Adipose tissue (tissue), 3 donors: ENCODE measurements around the gene ZNF587. TPM values are rescaled to one million over a fixed set of nuclear protein-coding genes. Genes with fewer than 3 reads are reported as not detected.
"Not testable (repeated sequence)": the region's sequence is repeated elsewhere in the genome, so short reads cannot be mapped to it uniquely, and the experiment has no call there.

Experiments used
- H3K27ac ChIP-seq: one replicate; pipeline ENCODE4 v1.5.1; 2013; ENCODE audit warnings: low read depth, low read length
- WGBS, 3 donors: extraction: QIAGEN DNeasy Blood & Tissue Kit; methylation state at CpG; one replicate each; pipeline ENCODE4 v1.1.7; 2013; 5-methylcytosine and 5-hydroxymethylcytosine counted together
- polyA plus RNA-seq, 3 donors: library from polyadenylated mRNA; stranded (reverse); fragments of 200-250 nt; gene quantifications; one replicate each; pipeline ENCODE4 v1.2.3, GENCODE V29; 2013
- donor health status: healthy with polysubstance abuse.
- donor health status: Bipolar disorder and iron deficiency.
- donor health status: healthy.

Gene ZNF587
- polyA plus RNA-seq, 3 donors, result 5.1 to 6.5 (median 6.5) TPM

DNA sequence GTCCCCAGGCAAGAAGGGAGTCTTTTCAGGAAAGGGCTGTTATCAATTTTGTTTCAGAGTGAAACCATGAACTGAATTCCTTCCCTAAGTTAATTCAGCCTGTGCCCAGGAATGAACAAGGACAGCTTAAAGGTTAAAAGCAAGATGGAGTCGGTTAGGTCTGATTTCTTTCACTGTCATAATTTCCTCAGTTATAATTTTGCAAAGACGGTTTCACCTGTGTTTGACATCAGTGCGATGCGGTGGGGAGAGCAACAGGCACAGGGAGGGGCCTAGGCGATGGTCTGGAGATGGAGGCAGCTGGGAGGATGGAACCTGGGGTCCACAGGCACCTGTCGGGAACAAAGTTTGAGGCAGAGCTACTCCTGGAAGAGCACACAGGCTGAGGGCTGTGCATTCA lies 29.1 kb upstream of the ZNF587 start:
- no peak overlapping the region for H3K27ac ChIP-seq
- 39 to 76% (median 76%) methylated on average over 6 of the region's 6 CpGs for WGBS, 3 donors

DNA sequence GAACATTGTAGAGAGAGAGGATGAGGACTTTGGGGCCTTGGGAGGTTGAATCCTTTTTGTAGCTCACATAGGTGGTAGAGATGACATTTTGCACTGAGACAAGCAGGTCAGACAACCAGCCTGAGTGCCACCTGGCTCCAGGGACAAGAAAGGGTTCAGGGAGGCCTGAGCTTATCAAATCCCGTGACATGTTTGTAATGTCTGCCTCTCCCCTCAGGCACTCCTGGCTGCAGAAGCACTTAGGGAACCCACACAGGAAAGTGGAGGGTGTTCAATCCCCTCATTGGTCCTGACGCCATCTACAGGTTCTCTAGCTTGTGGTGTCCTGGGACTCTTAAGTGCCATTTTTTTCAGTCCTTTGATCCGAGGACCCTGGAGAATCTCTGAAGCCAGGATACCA lies 28.6 kb upstream of the ZNF587 start:
- 24 to 85% (median 58%) methylated on average over 2 to 3 of the region's 3 CpGs for WGBS, 3 donors

DNA sequence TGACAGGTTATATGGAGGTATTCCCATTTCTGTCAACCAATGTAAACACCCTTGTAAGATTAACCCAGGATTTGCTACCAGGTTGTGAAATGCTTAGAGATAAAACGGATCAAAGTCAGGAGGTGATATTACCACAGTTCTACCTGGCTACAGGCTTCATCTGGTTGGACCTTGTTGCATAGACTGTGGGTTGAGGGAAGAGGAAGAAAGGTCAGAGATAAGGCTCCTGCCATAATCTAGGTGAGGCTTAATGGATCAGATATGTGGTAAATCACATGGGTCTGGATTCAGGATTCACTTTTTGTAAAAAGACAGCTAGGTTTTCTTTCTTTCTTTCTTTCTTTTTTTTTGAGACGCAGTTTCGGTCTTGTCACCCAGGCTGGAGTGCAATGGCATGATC lies 28.2 kb upstream of the ZNF587 start:
- not testable (repeated sequence) for H3K27ac ChIP-seq
- 92 to 100% (median 100%) methylated on average over 2 to 3 of the region's 3 CpGs for WGBS, 3 donors

More for the DNA sequence above, 28.6 kb upstream of the ZNF587 start:
- H3K27ac ChIP-seq, result not testable (repeated sequence)

DNA sequence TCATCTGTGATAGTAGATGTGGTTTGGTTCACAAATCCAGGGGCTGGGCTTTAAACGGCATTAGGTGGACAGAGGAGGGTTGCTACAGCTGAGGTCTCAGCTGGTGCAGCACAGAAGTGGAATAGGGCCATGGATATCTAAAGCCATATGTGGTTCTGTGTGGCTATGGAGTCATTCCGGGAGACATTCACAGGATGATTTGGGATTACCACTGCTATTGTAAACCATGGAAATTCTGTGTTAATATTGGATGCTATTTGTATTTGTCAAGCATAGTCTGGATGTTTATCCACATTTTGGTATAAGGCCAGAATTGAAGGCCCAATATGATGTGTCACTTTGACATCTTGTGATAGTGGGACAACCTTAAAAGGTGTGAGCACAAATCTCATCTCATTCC lies 26.5 kb upstream of the ZNF587 start:
- H3K27ac ChIP-seq, result not testable (repeated sequence)
- WGBS, 3 donors, result 56 to 86% (median 80%) methylated on average over 2 of the region's 2 CpGs

DNA sequence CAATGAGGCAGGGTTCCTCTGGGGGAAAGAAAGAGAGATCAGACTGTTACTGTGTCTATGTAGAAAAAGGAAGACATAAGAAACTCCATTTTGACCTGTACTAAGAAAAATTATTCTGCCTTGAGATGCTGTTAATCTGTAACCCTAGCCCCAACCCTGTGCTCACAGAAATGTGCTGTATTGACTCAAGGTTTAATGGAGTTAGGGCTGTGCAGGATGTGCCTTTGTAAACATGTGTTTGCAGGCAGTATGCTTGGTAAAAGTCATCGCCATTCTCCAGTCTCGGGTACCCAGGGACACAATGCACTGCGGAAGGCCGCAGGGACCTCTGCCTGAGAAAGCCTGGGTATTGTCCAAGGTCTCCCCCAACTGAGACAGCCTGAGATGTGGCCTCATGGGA lies 26.1 kb upstream of the ZNF587 start:
- WGBS, 3 donors, result 36 to 85% (median 78%) methylated on average over 4 of the region's 4 CpGs
- not testable (repeated sequence) for H3K27ac ChIP-seq

DNA sequence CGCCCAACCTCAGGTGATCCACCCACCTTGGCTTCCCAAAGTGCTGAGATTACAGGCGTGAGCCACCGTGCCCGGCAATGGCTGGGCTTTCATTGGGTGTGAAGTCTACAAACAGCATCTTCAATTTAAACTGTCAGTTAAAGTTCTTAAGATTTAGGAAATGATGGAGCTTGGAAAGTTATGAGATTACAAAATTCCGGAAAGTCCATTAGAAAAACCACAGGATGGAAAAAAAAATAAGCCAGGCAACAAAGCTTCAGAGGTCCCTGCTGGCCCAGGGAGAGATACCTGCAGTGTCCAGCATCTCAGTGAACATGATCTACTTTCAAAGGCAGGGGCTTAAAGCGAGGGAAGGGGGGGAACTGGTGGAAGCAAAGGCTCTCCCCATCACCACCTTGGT lies 24.1 kb upstream of the ZNF587 start:
- H3K27ac ChIP-seq, result no peak overlapping the region
- 86 to 96% (median 94%) methylated on average over 6 of the region's 6 CpGs for WGBS, 3 donors

DNA sequence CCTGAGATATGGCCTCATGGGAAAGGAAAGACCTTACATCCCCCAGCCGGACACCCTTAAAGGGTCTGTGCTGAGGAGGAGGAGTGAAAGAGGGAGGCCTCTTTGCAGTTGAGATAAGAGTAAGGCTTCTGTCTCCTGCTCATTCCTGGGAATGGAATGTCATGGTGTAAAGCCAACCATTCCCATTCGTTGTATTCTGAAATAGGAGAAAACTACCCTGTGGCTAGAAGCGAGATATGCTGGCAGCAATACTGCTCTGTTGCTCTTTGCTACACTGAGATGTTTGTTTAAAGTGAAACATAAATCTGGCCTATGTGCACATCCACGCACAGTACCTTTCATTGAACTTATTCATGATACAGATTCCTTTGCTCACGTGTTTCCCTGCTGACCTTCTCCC lies 20.3 kb upstream of the ZNF587 start:
- WGBS, 3 donors, result 30 to 67% (median 65%) methylated on average over 5 of the region's 5 CpGs
- H3K27ac ChIP-seq, result no peak overlapping the region

DNA sequence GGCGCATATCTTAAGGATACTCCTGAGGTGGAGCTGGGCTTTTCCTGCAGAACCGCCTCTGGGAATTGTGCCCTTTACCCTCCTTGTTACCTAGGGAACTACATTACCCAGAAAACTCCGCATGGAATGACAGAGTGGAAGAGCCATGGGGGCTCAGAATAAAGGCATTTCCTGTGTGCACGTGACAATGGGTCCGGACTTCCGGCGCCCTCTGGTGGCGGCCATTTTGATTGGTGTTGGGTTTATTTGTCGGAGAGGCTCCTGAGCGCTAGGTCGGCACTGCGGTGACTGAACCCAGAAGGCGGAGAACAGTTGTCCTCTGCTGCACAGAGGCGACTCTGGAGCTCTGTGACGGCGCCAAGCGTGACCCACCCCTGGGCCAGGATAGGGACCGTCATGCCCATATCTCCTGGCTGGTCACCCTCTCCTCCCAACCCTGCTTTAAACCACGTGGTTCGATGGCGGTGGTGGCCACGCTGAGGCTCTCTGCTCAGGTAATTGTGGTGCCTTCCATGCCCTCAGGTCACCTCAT lies 19.5 kb upstream of the ZNF587 start, which contains the start of gene ZNF587B:
Gene ZNF587B (plus strand): TSS at position 229 of the 532 bp plus-strand sequence. CDS start 230 bp downstream, at position 459.
- no peak within 1 kb of the TSS for H3K27ac ChIP-seq
- WGBS, 3 donors, result 30 to 44% (median 41%) methylated on average over 22 of the region's 22 CpGs

DNA sequence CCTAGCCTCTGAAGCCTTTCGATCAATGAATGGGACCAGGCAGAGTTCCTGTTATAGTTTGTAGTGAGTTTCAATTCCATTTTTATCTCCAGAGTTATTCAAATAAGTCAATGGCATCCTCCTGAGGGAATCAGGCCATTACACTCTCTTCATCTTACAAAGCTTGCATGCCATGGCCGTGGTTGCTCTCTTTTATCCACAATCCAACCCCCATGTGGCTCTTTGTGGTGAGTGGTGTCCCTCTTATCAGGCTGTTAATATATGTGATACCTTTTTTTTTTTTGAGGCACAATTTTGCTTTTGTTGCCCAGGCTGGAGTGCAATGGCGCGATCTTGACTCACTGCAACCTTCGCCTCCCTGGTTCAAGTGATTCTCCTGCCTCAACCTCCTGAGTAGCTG lies 12.7 kb upstream of the ZNF587 start:
- not testable (repeated sequence) for H3K27ac ChIP-seq
- 91 to 94% (median 93%) methylated on average over 5 of the region's 5 CpGs for WGBS, 3 donors

DNA sequence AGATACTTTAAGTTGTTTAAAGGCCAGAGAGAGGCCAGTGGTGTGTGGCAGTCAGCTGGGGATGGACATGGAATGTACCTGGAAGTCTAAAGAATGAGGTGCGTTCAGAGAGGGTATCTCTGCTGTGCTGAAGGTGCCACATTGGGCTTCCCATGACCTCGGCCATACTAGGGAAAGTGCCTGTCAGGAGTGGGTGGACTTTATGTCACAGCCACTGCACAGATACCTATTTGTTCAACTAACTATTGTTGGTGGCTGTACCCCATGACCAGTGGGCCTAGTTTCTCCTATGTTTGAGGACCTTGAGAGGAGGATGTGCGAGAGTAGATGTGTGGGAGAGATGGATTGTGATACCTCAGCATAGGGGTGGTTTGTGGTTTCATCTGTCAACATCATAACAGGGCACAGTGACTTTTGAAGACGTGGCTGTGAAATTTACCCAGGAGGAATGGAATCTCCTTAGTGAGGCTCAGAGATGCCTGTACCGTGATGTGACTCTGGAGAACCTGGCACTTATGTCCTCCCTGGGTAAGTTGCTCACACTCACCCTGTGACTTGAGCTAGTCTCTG lies 11.0 kb upstream of the ZNF587 start:
- H3K27ac ChIP-seq, result not testable (repeated sequence)
- 92 to 96% (median 93%) methylated on average over 4 to 5 of the region's 5 CpGs for WGBS, 3 donors

DNA sequence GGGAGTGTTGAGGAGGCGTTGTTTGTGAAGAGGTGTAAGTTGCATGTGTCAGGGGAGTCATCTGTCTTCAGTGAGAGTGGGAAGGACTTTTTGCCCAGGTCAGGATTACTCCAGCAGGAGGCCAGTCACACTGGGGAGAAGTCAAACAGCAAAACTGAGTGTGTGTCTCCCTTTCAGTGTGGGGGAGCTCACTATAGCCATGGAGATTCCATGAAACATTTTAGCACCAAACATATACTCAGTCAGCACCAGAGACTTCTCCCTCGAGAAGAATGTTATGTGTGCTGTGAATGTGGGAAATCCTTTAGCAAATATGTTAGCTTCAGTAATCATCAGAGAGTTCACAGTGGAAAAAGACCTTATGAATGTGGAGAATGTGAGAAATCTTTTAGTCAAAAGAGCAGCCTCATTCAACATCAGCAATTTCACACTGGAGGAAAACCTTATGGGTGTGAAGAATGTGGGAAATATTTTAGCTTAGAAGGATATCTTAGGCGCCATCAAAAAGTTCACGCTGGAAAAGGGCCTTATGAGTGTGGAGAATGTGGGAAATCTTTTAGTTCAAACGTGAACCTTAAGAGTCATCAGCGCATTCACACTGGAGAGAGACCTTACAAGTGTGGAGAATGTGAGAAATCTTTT lies 8.4 kb upstream of the ZNF587 start:
- 69 to 87% (median 73%) methylated on average over 6 of the region's 6 CpGs for WGBS, 3 donors
- H3K27ac ChIP-seq, result no peak overlapping the region

DNA sequence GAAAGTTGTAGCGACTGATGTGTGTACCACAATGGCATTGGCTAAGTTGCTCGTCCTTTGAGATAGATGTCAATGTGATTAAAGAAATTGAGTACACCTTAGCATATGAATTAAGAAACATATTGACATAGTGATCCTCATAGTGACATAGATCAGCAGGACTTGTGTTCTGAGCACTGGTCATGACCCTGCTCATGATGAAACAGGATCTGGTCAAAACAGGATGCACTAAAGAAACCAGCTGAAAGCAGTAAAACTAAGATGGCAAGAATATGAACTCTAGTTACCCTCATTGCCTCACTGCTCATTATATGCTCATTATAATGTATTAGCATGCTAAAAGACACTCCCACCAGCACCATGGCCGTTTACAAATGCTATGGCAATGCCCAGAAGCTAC lies 2.5 kb upstream of the ZNF587 start:
- WGBS, 3 donors, result 68 to 85% (median 79%) methylated on average over 3 of the region's 3 CpGs
- not testable (repeated sequence) for H3K27ac ChIP-seq

DNA sequence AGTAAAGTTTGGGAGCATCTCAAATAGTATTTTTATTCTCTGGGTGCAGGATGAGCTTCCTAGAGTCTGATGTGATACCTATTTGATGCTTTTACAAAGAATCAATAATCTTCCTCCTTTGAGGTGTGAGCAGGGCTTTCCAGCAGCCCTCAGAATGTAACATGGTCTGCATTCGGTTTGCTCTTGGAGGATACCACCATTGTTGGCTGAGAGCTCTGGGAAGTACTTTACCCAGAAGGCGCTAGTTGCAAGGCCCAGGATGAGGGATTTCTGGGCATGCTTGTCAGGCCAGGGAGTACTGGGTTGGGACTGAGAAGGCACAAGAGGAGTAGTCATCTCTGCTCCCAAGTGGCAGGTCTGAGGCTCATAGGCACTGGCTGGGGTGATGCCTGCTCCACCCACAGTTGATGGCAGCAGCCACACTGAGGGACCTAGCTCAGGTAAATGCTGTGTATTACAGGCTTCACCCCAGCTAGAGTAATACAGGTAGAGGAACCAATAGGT lies 445 bp upstream of the ZNF587 start:
- WGBS, 3 donors, result 92 to 97% (median 95%) methylated on average over 2 of the region's 2 CpGs
- H3K27ac ChIP-seq, result not testable (repeated sequence)

DNA sequence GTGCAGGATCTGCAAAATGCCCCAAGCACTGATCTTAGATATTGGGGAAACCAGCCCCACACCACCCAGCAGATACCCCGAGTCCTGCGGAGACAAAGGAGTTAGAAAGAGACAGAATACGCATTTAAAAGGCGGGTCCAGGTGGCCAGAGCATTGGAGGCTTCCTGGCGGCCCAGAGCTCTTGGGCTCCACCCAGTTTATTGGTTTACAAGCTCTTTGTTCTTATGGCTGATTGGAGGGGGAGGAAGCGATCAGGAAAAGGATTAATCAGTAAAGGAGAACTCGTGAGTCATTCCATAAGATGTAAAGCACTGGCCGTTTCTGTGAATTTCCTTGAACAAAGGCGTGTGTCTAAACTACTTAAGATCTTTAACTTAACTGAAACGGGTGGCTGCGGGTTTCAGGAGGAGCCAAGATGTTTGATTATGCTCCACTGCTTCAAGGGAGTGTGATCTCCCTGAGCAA lies 926 bp downstream of the ZNF587 start:
- no peak overlapping the region for H3K27ac ChIP-seq
- 7 to 18% (median 14%) methylated on average over 11 of the region's 11 CpGs for WGBS, 3 donors

DNA sequence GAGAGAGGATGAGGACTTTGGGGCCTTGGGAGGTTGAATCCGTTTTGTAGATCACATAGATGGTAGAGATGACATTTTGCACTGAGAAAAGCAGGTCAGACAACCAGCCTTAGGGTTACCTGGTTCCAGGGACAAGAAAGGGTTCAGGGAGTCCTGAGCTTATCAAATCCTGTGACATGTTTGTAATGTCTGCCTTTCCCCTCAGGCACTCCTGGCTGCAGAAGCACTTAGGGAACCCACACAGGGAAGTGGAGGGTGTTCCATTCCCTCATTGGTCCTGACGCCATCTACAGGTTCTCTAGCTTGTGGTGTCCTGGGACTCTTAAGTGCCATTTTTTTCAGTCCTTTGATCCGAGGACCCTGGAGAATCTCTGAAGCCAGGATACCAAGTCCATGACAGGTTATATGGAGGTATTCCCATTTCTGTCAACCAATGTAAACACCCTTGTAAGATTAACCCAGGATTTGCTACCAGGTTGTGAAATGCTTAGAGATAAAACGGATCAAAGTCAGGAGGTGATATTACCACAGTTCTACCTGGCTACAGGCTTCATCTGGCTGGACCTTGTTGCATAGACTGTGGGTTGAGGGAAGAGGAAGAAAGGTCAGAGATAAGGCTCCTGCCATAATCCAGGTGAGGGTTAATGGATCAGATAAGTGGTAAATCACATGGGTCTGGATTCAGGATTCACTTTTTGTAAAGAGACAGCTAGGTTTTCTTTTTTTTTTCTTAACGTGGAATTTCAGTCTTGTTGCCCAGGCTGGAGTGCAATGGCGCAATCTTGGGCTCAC lies 2.3 kb downstream of the ZNF587 start:
- WGBS, 3 donors, result 65 to 84% (median 73%) methylated on average over 5 of the region's 6 CpGs
- not testable (repeated sequence) for H3K27ac ChIP-seq

DNA sequence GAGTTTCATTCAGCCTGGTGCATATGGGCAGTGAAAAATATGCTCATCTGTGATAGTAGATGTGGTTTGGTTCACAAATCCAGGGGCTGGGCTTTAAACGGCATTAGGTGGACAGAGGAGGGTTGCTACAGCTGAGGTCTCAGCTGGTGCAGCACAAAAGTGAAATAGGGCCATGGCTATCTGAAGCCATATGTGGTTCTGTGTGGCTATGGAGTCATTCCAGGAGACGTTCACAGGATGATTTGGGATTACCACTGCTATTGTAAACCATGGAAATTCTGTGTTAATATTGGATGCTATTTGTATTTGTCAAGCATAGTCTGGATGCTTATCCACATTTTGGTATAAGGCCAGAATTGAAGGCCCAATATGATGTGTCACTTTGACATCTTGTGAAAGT lies 4.5 kb downstream of the ZNF587 start:
- 76 to 89% (median 88%) methylated on average over 2 of the region's 2 CpGs for WGBS, 3 donors
- H3K27ac ChIP-seq, result not testable (repeated sequence)

DNA sequence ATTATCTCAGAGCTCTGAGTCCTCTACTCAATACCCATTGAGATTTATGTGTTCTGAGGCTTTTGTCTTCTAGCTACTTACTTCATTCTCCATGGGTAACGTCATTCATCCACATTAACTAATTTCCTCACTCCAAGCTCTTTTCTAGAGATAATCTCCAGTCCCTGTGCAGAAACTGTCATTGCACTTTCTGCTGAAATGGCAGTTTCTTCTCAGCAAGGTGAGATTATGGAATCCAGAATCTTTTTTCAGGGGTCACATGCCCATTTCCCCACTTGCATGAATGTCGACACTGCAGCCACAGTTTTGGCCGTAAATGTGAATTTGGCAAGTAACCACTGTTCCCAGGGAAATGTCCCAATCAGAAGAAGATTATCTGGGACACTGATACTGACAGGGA lies 12.7 kb downstream of the ZNF587 start:
- H3K27ac ChIP-seq, result not testable (repeated sequence)
- 70 to 93% (median 91%) methylated on average over 3 of the region's 3 CpGs for WGBS, 3 donors

DNA sequence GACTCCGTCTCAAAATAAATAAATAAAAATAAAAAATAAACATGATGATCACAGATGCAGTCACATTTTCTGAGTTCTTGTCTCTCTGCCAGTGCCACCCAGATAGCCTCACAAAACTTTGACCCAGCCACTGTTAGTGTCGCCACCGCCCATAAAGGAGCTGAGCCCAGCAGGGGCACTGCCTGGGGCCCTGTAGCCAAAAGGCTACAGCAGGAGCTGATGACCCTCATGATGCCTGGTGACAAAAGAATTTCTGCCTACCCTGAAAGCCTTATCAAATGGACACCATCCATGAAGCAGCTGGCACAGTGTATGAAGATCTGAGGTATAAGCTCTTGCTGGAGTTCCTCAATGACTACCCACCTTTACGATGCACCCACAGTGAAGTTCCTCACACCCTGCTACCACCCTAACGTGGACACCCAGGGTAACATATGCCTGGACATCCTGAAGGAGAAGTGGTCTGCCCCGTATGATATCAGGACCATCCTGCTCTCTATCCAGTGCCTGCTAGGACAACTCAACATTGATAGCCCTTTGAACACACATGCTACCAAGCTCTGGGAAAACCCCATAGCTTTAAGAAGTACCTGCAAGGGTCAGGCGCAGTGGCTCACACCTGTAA lies 18.3 kb downstream of the ZNF587 start:
- 97 to 98% (median 97%) methylated on average over 7 of the region's 7 CpGs for WGBS, 3 donors
- H3K27ac ChIP-seq, result no peak overlapping the region

DNA sequence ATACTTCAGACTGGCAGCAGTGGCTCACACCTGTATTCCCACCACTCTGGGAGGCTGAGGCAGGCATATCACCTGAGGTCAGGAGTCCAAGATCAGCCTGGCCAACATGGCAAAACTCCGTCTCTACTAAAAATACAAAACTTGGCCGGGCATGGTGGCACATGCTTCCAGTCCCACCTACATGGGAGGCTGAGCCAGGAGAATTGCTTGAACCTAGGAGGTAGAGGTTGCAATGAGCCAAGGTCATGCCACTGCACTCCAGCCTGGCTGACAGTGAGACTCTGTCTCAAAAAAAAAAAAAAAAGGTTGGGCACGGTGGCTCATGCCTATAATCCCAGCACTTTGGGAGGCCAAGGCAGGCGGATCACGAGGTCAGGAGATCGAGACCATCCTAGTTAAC lies 20.0 kb downstream of the ZNF587 start:
- not testable (repeated sequence) for H3K27ac ChIP-seq
- WGBS, 3 donors, result 97 to 98% (median 98%) methylated on average over 5 to 6 of the region's 6 CpGs
